NCI-H510A treated with DMSO at 0.1 percent for 48 hours (cell line): ENCODE results near the gene CCT5.

Experiments used
- DNase-seq: peaks from one replicate; lab custom pipeline; 2025; lab: John Stamatoyannopoulos, UW

CCT5 gene

GRCh38 chr5:10249948-10250805, at the start of gene CCT5:
TSS of gene CCT5 (plus strand) at chr5:10250280. CDS start at chr5:10250341, 61 bp downstream.
- peak; percentile 98 for DNase-seq

- peak; percentile 10 for DNase-seq
Observed at GRCh38 chr5:10201223-10201868, 48.7 kb upstream of the CCT5 start.

DNA sequence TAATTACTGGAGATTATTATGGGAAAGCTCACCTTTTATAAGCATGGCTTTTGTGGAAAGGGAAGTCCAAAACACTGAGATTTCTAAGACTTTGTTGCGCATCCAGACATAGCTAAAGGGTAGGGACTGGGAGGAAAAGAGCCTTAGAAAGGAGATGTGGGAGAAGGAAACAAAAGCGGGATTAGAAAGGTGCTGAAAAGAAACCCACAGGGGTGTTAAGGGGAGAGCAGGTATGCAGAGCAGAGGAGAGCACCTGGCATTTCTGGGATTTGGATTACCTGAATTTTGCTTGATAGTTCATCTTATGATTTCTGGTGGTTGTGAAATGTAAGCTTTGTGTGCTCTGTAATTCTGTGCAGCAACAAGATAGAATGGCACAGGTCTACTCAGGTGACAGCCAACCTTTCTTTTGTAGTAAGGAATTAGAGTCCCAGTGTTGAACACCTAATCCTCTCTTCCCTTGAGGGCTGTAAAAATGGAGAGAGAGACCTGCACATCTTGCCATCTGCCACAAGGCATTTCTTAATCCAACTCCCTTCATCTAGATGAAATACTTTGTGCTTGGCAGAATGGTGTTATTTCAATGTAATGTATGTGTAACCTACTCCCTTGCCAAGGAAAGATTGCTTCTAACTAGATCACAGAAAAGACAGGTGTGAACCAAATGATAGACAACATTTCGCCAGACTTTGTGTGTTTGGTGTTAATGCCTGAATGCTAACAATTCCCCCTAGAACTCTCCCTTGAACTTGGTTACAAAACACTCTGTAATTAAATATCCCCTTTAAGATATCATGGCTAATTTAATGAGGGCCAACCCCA, 47.8 kb upstream of the CCT5 start:
- no peak for DNase-seq

DNA sequence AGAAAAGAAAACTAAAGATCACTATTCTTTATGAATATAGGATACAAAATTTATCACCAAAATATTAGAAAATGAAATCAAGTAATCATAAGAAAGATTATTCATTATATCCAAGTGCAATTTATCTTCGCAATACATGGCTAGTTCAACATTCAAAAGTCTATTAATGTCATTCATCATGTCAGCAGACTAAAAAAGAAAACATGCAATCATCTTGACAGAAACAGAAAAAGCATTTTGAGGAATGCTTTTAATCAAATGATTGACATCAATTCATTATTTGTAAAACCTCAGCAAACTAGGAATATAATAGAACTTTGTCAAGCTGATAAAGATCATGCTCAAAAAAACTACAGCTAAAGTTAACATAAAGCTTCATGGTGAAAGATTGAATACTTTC, 41.1 kb upstream of the CCT5 start:
- no peak for DNase-seq

DNA sequence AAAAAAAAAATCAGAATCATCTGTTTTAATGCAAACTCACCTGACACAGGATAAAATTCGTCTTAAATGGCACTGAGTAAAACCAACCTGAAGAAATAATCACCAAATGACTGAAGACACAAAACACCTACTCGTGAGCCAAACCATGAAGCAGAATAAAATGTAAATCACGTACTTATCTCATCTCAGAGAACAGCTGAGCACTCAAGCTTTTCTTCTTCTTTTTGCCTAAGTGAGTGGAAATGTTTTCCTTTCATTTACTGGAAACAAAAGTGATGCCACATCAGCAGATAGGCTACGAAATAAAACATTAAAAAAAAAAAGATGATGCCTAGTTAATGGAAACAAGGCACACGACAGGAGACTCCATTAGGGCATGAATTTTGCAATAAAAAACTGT, 36.8 kb upstream of the CCT5 start:
- DNase-seq, result no peak

DNA sequence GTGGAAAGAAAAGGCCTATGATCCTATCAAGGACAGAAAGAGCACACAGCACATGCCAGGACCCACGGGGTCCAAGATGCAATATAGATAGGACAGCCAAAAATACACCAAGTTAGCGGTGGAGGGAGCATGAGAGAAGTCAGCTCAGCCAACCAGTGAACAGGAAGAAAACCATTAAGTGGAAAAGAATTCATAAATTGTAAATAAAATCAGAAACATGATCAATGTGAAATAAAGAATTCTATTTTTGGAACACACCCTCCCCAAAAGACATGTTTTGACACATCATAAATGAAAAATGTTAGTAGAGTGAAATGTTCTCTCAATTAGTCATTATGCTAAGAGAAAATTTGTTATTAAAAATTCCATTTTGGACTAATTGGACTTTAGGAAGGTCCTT, 36.0 kb upstream of the CCT5 start:
- no peak for DNase-seq

DNA sequence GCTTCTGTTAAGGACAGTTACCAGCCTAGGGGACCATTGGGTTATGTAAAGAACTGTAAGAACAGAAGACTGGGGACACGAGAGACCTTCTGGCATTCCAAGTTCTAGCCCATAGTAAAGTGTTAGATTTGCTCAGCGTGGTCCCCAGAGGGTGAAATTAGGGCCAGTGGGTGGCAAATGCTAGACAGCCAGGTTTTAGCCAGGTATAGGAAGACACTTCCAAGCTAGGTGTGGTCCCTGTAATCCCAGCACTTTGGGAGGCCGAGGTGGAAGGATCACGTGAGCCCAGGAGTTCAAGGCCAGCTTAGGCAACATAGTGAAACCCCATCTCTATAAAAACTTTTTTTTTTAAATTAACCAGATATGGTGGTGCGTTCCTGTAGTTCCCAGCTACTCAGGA, 34.7 kb upstream of the CCT5 start:
- DNase-seq, result no peak

DNA sequence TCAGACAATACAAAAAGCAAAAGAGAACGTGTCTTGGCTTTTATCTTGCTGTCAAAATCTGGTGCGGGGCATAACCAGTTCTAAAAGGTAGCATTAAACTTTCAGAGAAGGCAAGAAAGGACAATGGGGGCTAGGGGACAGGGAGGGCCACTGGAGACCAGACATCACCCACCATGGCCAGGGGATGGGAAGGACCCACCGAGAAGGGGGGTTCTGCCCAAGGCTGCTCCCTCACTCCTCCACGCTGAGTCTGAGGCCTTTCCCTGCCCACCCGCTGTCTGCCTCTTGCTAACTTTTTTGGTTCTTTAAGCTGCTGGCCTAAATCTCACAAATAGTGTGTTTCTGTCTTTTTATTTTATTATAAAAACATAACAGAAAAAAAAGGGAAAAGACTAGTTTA, 34.0 kb upstream of the CCT5 start:
- DNase-seq, result no peak

DNA sequence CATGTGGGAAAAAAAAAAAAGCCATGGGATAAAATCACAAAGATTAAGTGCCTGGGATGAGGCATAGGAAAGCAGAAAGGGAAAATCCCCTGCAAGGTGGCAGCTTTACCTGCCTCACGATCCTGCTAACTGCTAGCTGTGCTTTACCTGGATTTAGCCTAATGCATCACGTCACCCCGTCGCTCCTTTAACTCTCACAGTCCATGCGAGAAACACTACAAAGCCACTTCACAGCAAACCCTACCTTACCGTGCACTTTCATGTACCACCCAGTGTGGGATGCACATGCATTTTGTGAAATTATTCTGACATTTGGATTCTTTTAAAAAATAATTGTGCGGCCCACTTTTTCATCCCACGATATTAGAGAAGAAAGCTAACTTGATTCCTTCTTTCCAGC, 31.4 kb upstream of the CCT5 start:
- no peak for DNase-seq

DNA sequence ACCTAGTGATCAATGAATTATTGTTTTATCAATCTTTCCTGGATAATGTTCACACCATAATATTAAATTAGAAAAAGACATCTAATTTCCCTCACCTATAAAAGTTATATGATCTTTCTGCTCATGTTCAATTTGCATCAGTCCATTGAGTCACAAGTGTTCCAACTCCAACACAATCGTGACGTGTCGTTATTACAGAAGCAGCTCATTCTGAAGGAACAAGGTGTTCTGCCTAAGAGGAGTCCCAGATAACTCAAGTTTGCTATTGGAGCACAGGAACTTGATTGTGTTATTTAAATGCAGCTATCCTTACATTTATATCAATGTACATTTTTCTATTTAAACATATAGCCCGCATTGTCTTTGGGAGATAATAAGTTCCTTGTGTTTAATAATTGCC, 31.0 kb upstream of the CCT5 start:
- DNase-seq, result no peak

DNA sequence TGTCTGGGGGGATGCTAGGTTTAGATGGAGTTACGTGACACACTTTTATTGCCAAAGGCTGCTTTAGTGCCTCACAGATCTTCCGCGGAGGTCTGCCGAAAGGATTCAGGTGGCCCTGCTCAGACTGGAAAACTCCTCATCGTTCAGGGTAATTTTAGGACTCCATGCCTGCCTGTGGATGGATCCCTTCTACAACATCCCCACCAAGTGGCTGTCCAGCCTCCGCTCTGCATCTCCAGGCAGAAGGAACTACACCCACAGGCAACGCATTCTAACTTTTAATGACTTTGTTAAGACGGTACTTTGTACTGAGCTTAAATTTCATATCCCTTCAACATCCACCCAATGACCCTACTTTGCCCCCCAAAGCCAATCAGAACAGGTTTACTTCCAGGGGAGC, 29.8 kb upstream of the CCT5 start:
- DNase-seq, result no peak

DNA sequence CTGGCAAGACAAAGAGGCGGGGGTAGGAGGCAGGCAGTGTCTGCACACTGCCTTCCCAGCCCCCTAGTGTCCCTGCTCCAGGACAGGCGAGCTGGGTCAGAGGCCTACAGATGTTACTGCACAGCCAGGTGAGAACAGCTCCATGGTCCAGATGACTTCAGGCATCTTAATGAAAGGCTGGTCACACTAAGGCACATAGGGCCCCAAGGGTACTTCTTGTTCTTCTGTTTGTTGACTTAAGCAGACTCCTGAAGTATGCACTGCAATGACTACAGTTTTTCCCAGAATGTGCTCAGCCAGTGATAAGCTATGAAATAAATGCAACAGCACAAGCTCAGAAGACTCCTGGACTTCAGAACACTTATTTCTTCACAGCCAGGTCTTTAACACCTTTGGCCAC, 27.8 kb upstream of the CCT5 start:
- no peak for DNase-seq

DNA sequence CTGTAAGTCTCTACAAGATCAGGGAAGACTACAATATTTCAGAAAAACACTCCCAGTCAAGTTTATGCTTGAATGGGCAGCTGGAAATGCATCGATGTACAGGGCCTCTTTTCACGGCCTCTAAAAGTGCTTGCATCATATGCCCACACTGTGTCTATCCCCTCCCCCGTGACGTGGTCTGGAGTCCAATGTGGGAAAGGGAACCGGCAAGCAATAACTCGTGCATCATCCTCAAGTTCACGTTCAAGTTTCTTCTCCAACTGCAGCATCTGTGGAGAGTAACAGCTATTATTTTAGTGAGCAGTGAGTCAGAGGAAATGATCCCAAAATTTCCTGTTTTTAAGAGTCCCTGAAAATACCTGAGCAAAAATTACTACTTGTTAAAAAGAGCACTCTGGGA, 22.7 kb upstream of the CCT5 start:
- DNase-seq, result no peak

DNA sequence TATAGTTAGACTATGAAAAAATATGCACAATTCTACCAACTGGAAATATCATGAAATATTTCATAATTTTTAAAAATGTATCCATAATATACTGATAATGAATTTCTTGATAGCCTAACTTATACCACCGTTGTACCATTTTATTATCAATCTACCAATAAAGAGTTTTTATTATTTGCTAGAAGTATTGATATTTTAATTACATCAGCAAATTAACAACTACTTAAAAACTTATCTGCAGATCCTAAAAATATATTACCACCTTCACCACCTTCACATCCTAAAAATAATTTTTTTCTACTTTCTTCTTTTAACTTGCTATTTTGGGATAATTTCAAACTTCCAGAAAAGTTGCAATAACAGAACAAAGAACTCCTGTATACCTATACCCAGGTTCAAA, 21.8 kb upstream of the CCT5 start:
- no peak for DNase-seq

- DNase-seq, result no peak
Observed at GRCh38 chr5:10229306-10230048, 20.6 kb upstream of the CCT5 start.

GRCh38 chr5:10232386-10232785, 17.7 kb upstream of the CCT5 start:
- DNase-seq, result no peak

DNA sequence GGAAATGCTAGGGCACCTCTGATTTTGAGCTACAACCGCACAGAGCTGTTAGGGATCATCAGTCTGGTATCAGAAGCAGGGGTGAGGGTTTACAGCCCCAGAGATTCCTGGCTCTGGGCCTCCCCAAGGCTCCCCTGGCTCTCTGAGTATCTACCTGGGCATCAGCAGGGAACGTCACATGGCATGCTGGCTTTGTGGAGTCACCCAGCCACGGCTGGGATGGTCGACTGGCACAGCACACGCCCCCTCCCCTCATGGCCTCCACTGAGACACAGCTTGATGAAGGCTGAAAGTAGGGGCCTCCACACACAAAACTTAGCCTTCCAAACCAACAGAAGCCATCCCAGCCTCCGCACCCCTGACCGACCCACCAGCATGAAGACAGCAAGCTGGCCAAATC, 17.1 kb upstream of the CCT5 start:
- DNase-seq, result no peak

- DNase-seq, result peak; percentile 48
Observed at GRCh38 chr5:10233505-10233904, 16.6 kb upstream of the CCT5 start.

- DNase-seq, result no peak
Observed at GRCh38 chr5:10235350-10235749, 14.7 kb upstream of the CCT5 start.

- DNase-seq, result no peak
Observed at GRCh38 chr5:10243660-10244240, 6.3 kb upstream of the CCT5 start.

DNA sequence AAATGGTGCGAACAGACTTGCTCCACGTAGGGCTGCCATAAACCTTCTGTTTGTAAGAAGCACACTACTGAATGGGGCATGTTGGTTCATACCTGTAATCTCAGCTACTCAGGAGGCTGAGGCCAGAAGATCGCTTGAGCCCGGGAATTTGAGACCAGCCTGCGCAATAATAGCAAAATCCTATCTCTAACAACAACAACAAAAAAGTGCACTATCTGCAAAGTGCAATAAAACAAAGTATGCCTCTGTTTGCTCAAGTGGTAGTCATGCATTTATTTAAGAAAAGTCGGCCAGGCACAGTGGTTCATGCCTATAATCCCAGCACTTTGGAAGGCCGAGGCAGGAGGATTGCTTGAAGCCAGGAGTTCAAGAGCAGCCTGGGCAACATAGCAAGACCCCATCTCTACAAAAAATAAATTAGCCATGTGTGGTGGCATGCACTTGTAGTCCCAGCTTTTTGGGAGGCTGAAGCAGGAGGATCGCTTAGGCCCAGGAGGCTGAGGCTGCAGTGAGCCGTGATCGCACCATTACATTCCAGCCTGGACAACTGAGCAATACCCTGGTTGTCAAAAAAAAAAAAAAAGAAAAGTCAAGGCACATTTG, 5.6 kb upstream of the CCT5 start:
- DNase-seq, result no peak
